Pancreas (tissue), 10 donors: Measurements from ENCODE around the gene TMEM238L. TPM values are rescaled to one million over a fixed set of nuclear protein-coding genes. Genes with fewer than 3 reads are reported as not detected.

Source experiments
- ATAC-seq, 4 donors: fragments of 200-7000 bp; cut with Tn5 transposase; one replicate each; pipeline versions ENCODE4 v1.8.0 to v1.9.1; 2020; ENCODE audit warnings: mild to moderate bottlenecking in 4 of 4, moderate library complexity in 4 of 4
- DNase-seq, 6 donors: peaks; one replicate each; pipeline ENCODE4 v3.0.0-alpha.2; 2020
- FAIRE-seq: peaks from 2 replicates; lab custom pipeline; 2012; peaks lifted over from hg19 to GRCh38; lab: Jason Lieb, UNC
- H3K27ac ChIP-seq, 4 donors: fragments of 200-600 bp; sonication (generic); 1 replicate in 3 of 4; 2 replicates in 1 of 4; pipeline versions ENCODE4 v1.5.0 to v1.8.0; 2020
- H3K27me3 ChIP-seq, 4 donors: fragments of 200-600 bp; one replicate each; pipeline ENCODE4 v1.8.0; 2021
- H3K36me3 ChIP-seq, 3 donors: fragments of 200-600 bp; sonication (generic) in 1 of 3; one replicate each; pipeline versions ENCODE4 v1.5.0 to v1.8.0; 2020 to 2021
- H3K4me1 ChIP-seq, 3 donors: fragments of 200-600 bp; one replicate each; pipeline ENCODE4 v1.8.0; 2021
- H3K4me3 ChIP-seq, 4 donors: fragments of 200-600 bp; sonication (generic) in 2 of 4; one replicate each; pipeline versions ENCODE4 v1.5.0 to v1.8.0; 2020 to 2021
- H3K9me3 ChIP-seq, 4 donors: fragments of 200-600 bp; one replicate each; pipeline ENCODE4 v1.8.0; 2021
- CTCF ChIP-seq, 4 donors: fragments of 200-600 bp; sonication (generic) in 3 of 4; IDR thresholded peaks; one replicate each; pipeline versions ENCODE4 v1.5.0 to v1.8.0; 2021; ENCODE audit warnings: antibody characterized with exemption in 4 of 4
- WGBS, 2 donors: extraction: QIAGEN DNeasy Blood & Tissue Kit; methylation state at CpG; one replicate each; pipeline ENCODE4 v1.1.7; 2013; 5-methylcytosine and 5-hydroxymethylcytosine counted together
- intact Hi-C, 3 donors: fragments of 100-400 bp; cut with DNase I; formaldehyde crosslinking; loops; one replicate each; pipeline versions ENCODE4 v1.11.1 to v1.14.2; 2022
- polyA plus RNA-seq, 2 donors: library from polyadenylated mRNA; stranded (reverse); fragments of 200-250 nt; gene quantifications; one replicate each; pipeline ENCODE4 v1.2.3, GENCODE V29; 2013
- total RNA-seq, 6 donors: library from RNA; stranded (reverse); fragmentation: NEBNext Ultra II Directional in 4 of 6; extraction: Animal tissue kit (Norgen Biotek cat#: 25700) in 4 of 6; gene quantifications; one replicate each; pipeline versions ENCODE4 v1.2.1 to v1.2.4, GENCODE V29; 2021 to 2023
- donor health status: healthy with polysubstance abuse.
- donor health status: DM: no; HTN: no; CAD: no; lungs with moderate emphysema.
- donor health status: DM: no; HTN: no; CAD: no.
- donor health status: control.
- donor health status: control.
- donor health status: Bipolar disorder and iron deficiency.
- donor health status: DM: yes; HTN: yes; CAD: no.
- donor health status: DM: no; HTN: no; CAD: no.
- donor health status: DM: no; HTN: no; CAD: no.
- donor health status: DM: yes; HTN: yes; CAD: no.

The TMEM238L gene
- total and polyA plus RNA-seq, 8 donors: 0.13 TPM; not detected in 7

GRCh38 chr17:10831696-10832095 lies 27.8 kb upstream of the TMEM238L start:
- Histone ChIP-seq H3K4me3 (no peak overlapping the region), H3K9me3 (no peaks in the 10 kb centered on the region), H3K27ac (no peak overlapping the region), H3K27me3 (no peaks in the 10 kb centered on the region), H3K4me1 (no peaks in the 10 kb centered on the region), H3K36me3 (no peaks in the 10 kb centered on the region)
- no peak for FAIRE-seq
- no peak for TF ChIP-seq CTCF (IDR thresholded peaks at IDR 0.05)
- DNase-seq: no peak
- ATAC-seq: no peak
- WGBS, 2 donors: 89 to 93% methylated on average over 5 of the region's 5 CpGs
- intact Hi-C loops: no loop called here

- WGBS, 2 donors: 58 to 65% methylated on average over 5 of the region's 5 CpGs
- ATAC-seq (no peak), FAIRE-seq (no peak), DNase-seq (peak in 1 of 6 donors; percentile 4)
- H3K4me1 ChIP-seq: no peaks in the 10 kb centered on the region
- no peaks in the 10 kb centered on the region for H3K9me3 ChIP-seq
- no peaks in the 10 kb centered on the region for H3K27me3 ChIP-seq
- no peaks in the 10 kb centered on the region for H3K36me3 ChIP-seq
- no peak overlapping the region for H3K27ac ChIP-seq
- no peak for TF ChIP-seq CTCF (IDR thresholded peaks at IDR 0.05)
- intact Hi-C loops: no loop called here
- H3K4me3 ChIP-seq: no peak overlapping the region
Measured at GRCh38 chr17:10827898-10828552, 24.1 kb upstream of the TMEM238L start.

GRCh38 chr17:10824874-10825273 lies 21.0 kb upstream of the TMEM238L start:
- intact Hi-C loops: no loop called here
- H3K9me3 ChIP-seq: no peaks in the 10 kb centered on the region
- no peak for DNase-seq
- TF ChIP-seq CTCF (IDR thresholded peaks at IDR 0.05): no peak
- H3K27me3 ChIP-seq: no peaks in the 10 kb centered on the region
- H3K4me3 ChIP-seq: no peak overlapping the region
- ATAC-seq: no peak
- no peak for FAIRE-seq
- no peaks in the 10 kb centered on the region for H3K36me3 ChIP-seq
- 78 to 82% methylated on average over 7 of the region's 7 CpGs for WGBS, 2 donors
- H3K27ac ChIP-seq: no peak overlapping the region
- H3K4me1 ChIP-seq: peaks cover 0 to 2% (median 0%) of the 10 kb centered on the region in 3 donors

- TF ChIP-seq CTCF (IDR thresholded peaks at IDR 0.05): no peak
- peak in 3 of 4 donors; percentile 45 to 85 (median 53) for ATAC-seq
- Histone ChIP-seq H3K27ac (no peak overlapping the region), H3K27me3 (no peaks in the 10 kb centered on the region), H3K36me3 (no peaks in the 10 kb centered on the region), H3K4me1 (peaks cover 0 to 2% (median 0%) of the 10 kb centered on the region in 3 donors), H3K9me3 (no peaks in the 10 kb centered on the region), H3K4me3 (no peak overlapping the region)
- no peak for DNase-seq
- intact Hi-C loops: no loop called here
- FAIRE-seq: no peak
Measured at GRCh38 chr17:10821770-10822169, 17.9 kb upstream of the TMEM238L start.

GRCh38 chr17:10821054-10821453 lies 17.2 kb upstream of the TMEM238L start:
- no peaks in the 10 kb centered on the region for H3K27me3 ChIP-seq
- DNase-seq (no peak), FAIRE-seq (no peak), ATAC-seq (peak in 1 of 4 donors; percentile 43)
- intact Hi-C loops: no loop called here
- H3K4me3 ChIP-seq: no peak overlapping the region
- H3K4me1 ChIP-seq: peaks cover 0 to 2% (median 0%) of the 10 kb centered on the region in 3 donors
- H3K9me3 ChIP-seq: no peaks in the 10 kb centered on the region
- H3K36me3 ChIP-seq: no peaks in the 10 kb centered on the region
- TF ChIP-seq CTCF (IDR thresholded peaks at IDR 0.05): no peak
- 68 to 70% methylated on average over 4 of the region's 4 CpGs for WGBS, 2 donors
- H3K27ac ChIP-seq: no peak overlapping the region
